Hepatocyte (in vitro differentiated cells): ENCODE measurements around the gene CERS5.

ENCODE experiments used
- EZH2 ChIP-seq: fragments of 200-600 bp; sonication (generic); IDR thresholded peaks from 2 replicates; pipeline ENCODE4 v1.6.1; 2016; ENCODE audit warnings: antibody characterized with exemption, mild to moderate bottlenecking, borderline replicate concordance
- EZH2phosphoT487 ChIP-seq: fragments of 200-600 bp; sonication (generic); IDR thresholded peaks from one replicate; pipeline ENCODE4 v1.6.1; 2018; ENCODE audit warnings: antibody characterized with exemption, mild to moderate bottlenecking, low read depth, moderate library complexity; ENCODE audit not compliant: unreplicated experiment, severe bottlenecking
- TF ChIP-seq, protein P1 (sequence below): fragments of 200-600 bp; sonication (generic); IDR thresholded peaks from 2 replicates; pipeline ENCODE4 v1.5.1; 2016; ENCODE audit warnings: antibody characterized with exemption, mild to moderate bottlenecking; ENCODE audit not compliant: poor library complexity

DNA sequence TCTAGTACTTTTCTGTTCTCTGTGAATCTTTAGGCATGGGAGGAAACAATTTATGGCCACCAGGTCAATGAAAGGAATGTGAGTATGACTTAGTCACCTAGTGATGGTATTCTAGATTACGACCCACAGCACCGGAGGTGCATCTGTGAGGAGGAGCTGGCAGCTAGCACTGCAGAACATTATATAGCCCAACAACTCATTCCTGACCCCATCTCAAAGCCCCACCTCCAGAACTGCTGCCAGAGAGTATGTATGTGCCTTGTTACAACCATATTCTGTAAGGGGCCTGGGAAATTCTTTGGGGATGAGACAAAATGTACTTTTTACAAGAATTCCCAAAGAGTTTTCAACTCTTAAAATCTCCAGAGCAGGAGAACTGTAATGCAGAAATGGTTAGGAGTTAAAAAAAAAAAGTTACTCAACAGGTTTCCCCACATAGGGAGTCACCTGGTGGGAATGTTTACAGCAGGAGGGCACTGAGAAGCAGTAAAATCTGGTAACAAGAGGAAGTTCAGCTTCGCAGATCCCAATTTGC is 34.9 kb upstream of the CERS5 start:
- TF ChIP-seq, protein P1, sequence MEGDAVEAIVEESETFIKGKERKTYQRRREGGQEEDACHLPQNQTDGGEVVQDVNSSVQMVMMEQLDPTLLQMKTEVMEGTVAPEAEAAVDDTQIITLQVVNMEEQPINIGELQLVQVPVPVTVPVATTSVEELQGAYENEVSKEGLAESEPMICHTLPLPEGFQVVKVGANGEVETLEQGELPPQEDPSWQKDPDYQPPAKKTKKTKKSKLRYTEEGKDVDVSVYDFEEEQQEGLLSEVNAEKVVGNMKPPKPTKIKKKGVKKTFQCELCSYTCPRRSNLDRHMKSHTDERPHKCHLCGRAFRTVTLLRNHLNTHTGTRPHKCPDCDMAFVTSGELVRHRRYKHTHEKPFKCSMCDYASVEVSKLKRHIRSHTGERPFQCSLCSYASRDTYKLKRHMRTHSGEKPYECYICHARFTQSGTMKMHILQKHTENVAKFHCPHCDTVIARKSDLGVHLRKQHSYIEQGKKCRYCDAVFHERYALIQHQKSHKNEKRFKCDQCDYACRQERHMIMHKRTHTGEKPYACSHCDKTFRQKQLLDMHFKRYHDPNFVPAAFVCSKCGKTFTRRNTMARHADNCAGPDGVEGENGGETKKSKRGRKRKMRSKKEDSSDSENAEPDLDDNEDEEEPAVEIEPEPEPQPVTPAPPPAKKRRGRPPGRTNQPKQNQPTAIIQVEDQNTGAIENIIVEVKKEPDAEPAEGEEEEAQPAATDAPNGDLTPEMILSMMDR = no peak
- TF ChIP-seq EZH2 (no peak), EZH2phosphoT487 (no peak)
